SK-N-SH (cell line): Measurements from ENCODE around the gene SLC34A1. TPM values are rescaled to one million over a fixed set of nuclear protein-coding genes. Genes with fewer than 3 reads are reported as not detected.

Experiments used
- CTCF ChIA-PET: fragments of 300-600, 350-600 bp; formaldehyde crosslinking; extraction: SDS; loops from one replicate; lab custom pipeline; 2021; lab: Yijun Ruan, JAX
- POLR2A ChIA-PET: fragments of 350-600 bp; sonication (Branson Sonifier 250); formaldehyde crosslinking; extraction: SDS; loops from one replicate; lab custom pipeline; 2020; ENCODE audit warnings: antibody characterized with exemption, inconsistent platforms; lab: Yijun Ruan, JAX
- DNase-seq: peaks from one replicate; pipeline ENCODE4 v3.0.0; 2012
- H2AFZ ChIP-seq: fragments of 200-600 bp; sonication (generic); 2 replicates; pipeline ENCODE4 v1.8.1; 2016; ENCODE audit warnings: antibody characterized with exemption, mild to moderate bottlenecking, low read depth
- H3F3A ChIP-seq: fragments of 200-600 bp; sonication (generic); replicated peaks from 2 replicates; pipeline ENCODE3; 2016; ENCODE audit warnings: antibody characterized with exemption, mild to moderate bottlenecking; ENCODE audit not compliant: insufficient read depth
- H3K27ac ChIP-seq, 2 experiments: fragments of 200-500 bp in 1 of 2; fragments of 200-600 bp in 1 of 2; sonication (Bioruptor generic) in 1 of 2; sonication (generic), shearing (Covaris generic) in 1 of 2; 2 replicates each; pipeline versions ENCODE4 v1.5.1 to v1.6.1; 2014 to 2016; ENCODE audit warnings: low read depth in 2 of 2, inconsistent platforms in 1 of 2, low read length in 1 of 2, mild to moderate bottlenecking in 1 of 2, mixed read lengths in 1 of 2
- H3K27me3 ChIP-seq: fragments of 200-600 bp; sonication (generic), shearing (Covaris generic); 2 replicates; pipeline ENCODE4 v1.6.1; 2016; ENCODE audit warnings: mixed run types; ENCODE audit not compliant: insufficient read depth
- H3K36me3 ChIP-seq, 2 experiments: fragments of 200-500 bp in 1 of 2; fragments of 200-600 bp in 1 of 2; sonication (Bioruptor generic) in 1 of 2; sonication (generic) in 1 of 2; replicated peaks in 1 of 2; 2 replicates each; pipeline versions ENCODE3 to v1.5.1; 2014 to 2016; ENCODE audit warnings: low read length in 1 of 2, mild to moderate bottlenecking in 1 of 2; ENCODE audit not compliant: insufficient read depth in 2 of 2, control insufficient read depth in 1 of 2
- H3K4me1 ChIP-seq, 2 experiments: fragments of 200-500 bp in 1 of 2; fragments of 200-600 bp in 1 of 2; sonication (Bioruptor generic) in 1 of 2; sonication (generic), shearing (Covaris generic) in 1 of 2; 2 replicates each; pipeline versions ENCODE4 v1.5.1 to v1.6.1; 2014 to 2016; ENCODE audit warnings: low read depth in 1 of 2, low read length in 1 of 2, mixed run types in 1 of 2; ENCODE audit not compliant: insufficient read depth in 2 of 2, control insufficient read depth in 1 of 2
- H3K4me2 ChIP-seq: fragments of 200-600 bp; sonication (generic), shearing (Covaris generic); 2 replicates; pipeline ENCODE4 v1.6.1; 2017; ENCODE audit warnings: mixed run types
- H3K4me3 ChIP-seq, 2 experiments: fragments of 200-500 bp in 1 of 2; fragments of 200-600 bp in 1 of 2; sonication (Bioruptor generic) in 1 of 2; sonication (generic), shearing (Covaris generic) in 1 of 2; 2 replicates each; pipeline versions ENCODE4 v1.5.1 to v1.8.1; 2014 to 2016; ENCODE audit warnings: low read depth in 2 of 2, inconsistent platforms in 1 of 2, low read length in 1 of 2, mild to moderate bottlenecking in 1 of 2, mixed read lengths in 1 of 2, moderate library complexity in 1 of 2
- H3K79me2 ChIP-seq: fragments of 200-600 bp; sonication (generic); 2 replicates; pipeline ENCODE4 v1.8.1; 2017; ENCODE audit warnings: mild to moderate bottlenecking; ENCODE audit not compliant: insufficient read depth
- H3K9ac ChIP-seq: fragments of 200-600 bp; sonication (generic); 2 replicates; pipeline ENCODE4 v1.6.1; 2017; ENCODE audit warnings: mixed run types
- H3K9me2 ChIP-seq: fragments of 200-600 bp; sonication (generic); 2 replicates; pipeline ENCODE4 v1.6.1; 2017; ENCODE audit warnings: mixed run types
- H3K9me3 ChIP-seq: fragments of 200-600 bp; sonication (generic); 2 replicates; pipeline ENCODE4 v1.6.1; 2017; ENCODE audit warnings: mixed run types, mild to moderate bottlenecking, moderate library complexity
- H4K20me1 ChIP-seq: fragments of 200-600 bp; sonication (generic); 2 replicates; pipeline ENCODE4 v1.6.1; 2017; ENCODE audit warnings: mild to moderate bottlenecking, mixed run types; ENCODE audit not compliant: insufficient read depth
- CHD2 ChIP-seq: fragments of 150-350 bp; IDR thresholded peaks from 2 replicates; pipeline ENCODE4 v1.6.1; 2018; ENCODE audit warnings: low read length; ENCODE audit not compliant: partially characterized antibody
- CTCF ChIP-seq: fragments of 200-600 bp; sonication (generic); IDR thresholded peaks from 2 replicates; pipeline ENCODE4 v1.6.1; 2017; ENCODE audit warnings: antibody characterized with exemption, mild to moderate bottlenecking, moderate library complexity
- GABPA ChIP-seq: IDR thresholded peaks from 2 replicates; pipeline ENCODE4 v1.4.0; 2012; ENCODE audit warnings: low read depth, mild to moderate bottlenecking
- GATA2 ChIP-seq: sonication (generic); formaldehyde crosslinking; IDR thresholded peaks from 2 replicates; pipeline ENCODE4 v1.5.0; 2020; ENCODE audit warnings: mild to moderate bottlenecking, missing genetic modification reagents
- NFIC ChIP-seq: IDR thresholded peaks from 2 replicates; pipeline ENCODE4 v1.4.0; 2012; ENCODE audit warnings: borderline replicate concordance
- NRF1 ChIP-seq: IDR thresholded peaks from 2 replicates; pipeline ENCODE4 v1.6.1; 2012; ENCODE audit warnings: low read depth, mild to moderate bottlenecking, low read length
- POLR2AphosphoS5 ChIP-seq: IDR thresholded peaks from 2 replicates; pipeline ENCODE4 v1.6.1; 2012; ENCODE audit warnings: low read depth, low read length
- RAD21 ChIP-seq: IDR thresholded peaks from 2 replicates; pipeline ENCODE4 v1.6.1; 2012; ENCODE audit warnings: mild to moderate bottlenecking, low read length
- RCOR1 ChIP-seq: fragments of 150-350 bp; IDR thresholded peaks from 2 replicates; pipeline ENCODE4 v1.6.1; 2017; ENCODE audit warnings: antibody characterized with exemption, low read length
- TCF12 ChIP-seq: IDR thresholded peaks from 2 replicates; pipeline ENCODE4 v1.4.0; 2012
- USF1 ChIP-seq: IDR thresholded peaks from 2 replicates; pipeline ENCODE4 v1.4.0; 2012; ENCODE audit warnings: low read depth, borderline replicate concordance
- WGBS: methylation state at CpG from one replicate; pipeline ENCODE4 v1.1.6; 2017; ENCODE audit warnings: low lambda C conversion rate; 5-methylcytosine and 5-hydroxymethylcytosine counted together
- polyA plus RNA-seq, 3 experiments: library from polyadenylated mRNA; depleted of rRNA; stranded (reverse); fragments of >200 nt; gene quantifications; 2 replicates each; pipeline ENCODE4 v1.2.3, GENCODE V29; 2012

Gene SLC34A1
- polyA plus RNA-seq, 1 of the 3 experiments (the other 2 are of a cell fraction), result 0.03 TPM

- no peaks in the 10 kb centered on the region for H4K20me1 ChIP-seq
- H3K36me3 ChIP-seq, result peaks cover 12 to 51% of the 10 kb centered on the region in 2 experiments
- TF ChIP-seq NFIC (no peak), CTCF (no peak), POLR2AphosphoS5 (0 out of 2 replicates have a peak, but pooled peaks have one; percentile 11), GABPA (no peak), CHD2 (no peak)
- no peak overlapping the region for H3K4me2 ChIP-seq
- H3K9ac ChIP-seq, result no peak overlapping the region
- H3K4me1 ChIP-seq, result peaks cover 0 to 7% of the 10 kb centered on the region in 2 experiments; a peak in 1 of 4 replicates
- no peaks in the 10 kb centered on the region for H3K9me2 ChIP-seq
- 95% methylated on average over 34 of the region's 37 CpGs for WGBS
- DNase-seq, result no peak
- H3K27ac ChIP-seq, result no peak overlapping the region
- no peaks in the 10 kb centered on the region for H3K9me3 ChIP-seq
- no peaks in the 10 kb centered on the region for H3K79me2 ChIP-seq
- no peaks in the 10 kb centered on the region for H3K27me3 ChIP-seq
- no peak overlapping the region for H2AFZ ChIP-seq
- CTCF ChIA-PET, result interaction anchor here (0.9 to 2.8 kb wide), 4 partner anchors 11 to 46 kb away, joined by 3 to 15 read pairs (median 4); partner anchors contain the start of gene PRR7
- POLR2A ChIA-PET, result interaction anchor here (2.1 kb wide), 1 partner anchor 9 kb away, joined by 6 read pairs; the partner anchor contains the start of gene GRK6
- H3K4me3 ChIP-seq, result no peak overlapping the region
- peaks cover 10% of the 10 kb centered on the region for H3F3A ChIP-seq
Measured at GRCh38 chr5:177435847-177436536, 51.8 kb downstream of the SLC34A1 start.

GRCh38 chr5:177437623-177438022 is 53.4 kb downstream of the SLC34A1 start:
- TF ChIP-seq NRF1 (no peak), USF1 (peak; percentile 37; the same call in 1 of the 2 replicates), RCOR1 (no peak), GABPA (no peak), GATA2 (CRISPR knock-in tag) (no peak), RAD21 (no peak), TCF12 (no peak)
- TF ChIP-seq, all 33 proteins: peak for 1
- ChIA-PET CTCF (interaction anchor here (0.7 to 2.8 kb wide), 6 partner anchors 9 to 34 kb away, joined by 3 to 15 read pairs (median 3); no protein-coding TSS in a partner anchor), POLR2A (interaction anchor here (1.6 to 2.1 kb wide), 2 partner anchors 8 to 11 kb away, joined by 3 to 6 read pairs; partner anchors contain the start of gene GRK6)

More at GRCh38 chr5:177437623-177438022, 53.4 kb downstream of the SLC34A1 start:
- WGBS, result 88% methylated on average over 4 of the region's 4 CpGs
- H3K36me3 ChIP-seq, result peaks cover 12 to 42% of the 10 kb centered on the region in 2 experiments
- no peaks in the 10 kb centered on the region for H4K20me1 ChIP-seq
- no peak overlapping the region for H3K4me2 ChIP-seq
- H2AFZ ChIP-seq, result no peak overlapping the region
- H3K27me3 ChIP-seq, result no peaks in the 10 kb centered on the region
- no peak for DNase-seq
- H3K4me1 ChIP-seq, result peaks cover 0 to 7% of the 10 kb centered on the region in 2 experiments; a peak in 1 of 4 replicates
- H3K9ac ChIP-seq, result no peak overlapping the region
- H3K27ac ChIP-seq, result no peak overlapping the region
- H3K79me2 ChIP-seq, result no peaks in the 10 kb centered on the region
- no peaks in the 10 kb centered on the region for H3K9me3 ChIP-seq
- H3F3A ChIP-seq, result peaks cover 10% of the 10 kb centered on the region
- no peaks in the 10 kb centered on the region for H3K9me2 ChIP-seq
- H3K4me3 ChIP-seq, result no peak overlapping the region
